ENCODE results near the gene DCLK2.

Gene DCLK2

GRCh38 chr4:150078041-150078578 is at the start of gene DCLK2:
DCLK2 (plus strand) TSS chr4:150078445; CDS start chr4:150079028, 583 bp downstream.
- DNase-seq (ENCODE audit: low read depth in 1 of 2, low spot score in 1 of 2): no peak

DNA sequence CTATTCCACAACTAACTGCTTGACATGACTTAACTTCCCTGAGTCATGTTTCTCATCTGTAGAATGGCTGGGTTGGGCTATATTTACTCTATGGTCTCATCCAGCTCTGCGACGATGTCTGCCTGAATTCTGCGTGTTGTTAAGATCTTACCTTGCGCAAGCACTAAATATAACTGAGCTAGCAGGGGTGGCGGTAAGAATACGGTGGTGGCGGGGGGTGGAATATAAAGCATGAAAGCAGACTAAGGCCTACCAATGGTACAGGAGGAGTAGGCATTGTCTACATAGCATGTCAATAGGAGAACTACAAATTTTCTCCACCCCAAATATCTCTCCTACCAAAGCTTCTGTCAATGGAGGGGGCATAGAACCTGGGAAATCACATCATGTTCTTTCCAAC is 45.7 kb upstream of the DCLK2 start:
- DNase-seq (ENCODE audit: low read depth in 1 of 2, low spot score in 1 of 2): no peak

DNA sequence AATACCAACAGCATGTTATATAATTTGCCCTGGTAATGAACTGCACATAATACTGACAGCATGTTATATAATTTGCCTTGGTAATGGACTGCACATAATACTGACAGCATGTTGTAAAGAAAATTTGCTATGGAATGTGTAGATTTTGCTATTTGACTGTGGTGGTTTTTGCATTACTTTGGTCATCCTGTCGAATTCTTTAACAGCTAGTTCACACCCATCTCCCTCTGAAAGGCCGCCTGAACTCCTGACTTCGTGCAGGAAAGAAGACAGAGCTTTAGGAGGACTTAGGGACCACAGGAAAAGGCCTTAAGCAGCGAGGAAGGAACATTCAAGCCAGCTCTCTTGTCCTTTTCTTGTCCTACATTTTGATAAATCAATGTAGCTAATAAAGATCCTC is 45.2 kb upstream of the DCLK2 start:
- DNase-seq (ENCODE audit: low read depth in 1 of 2, low spot score in 1 of 2): no peak

- DNase-seq (ENCODE audit: low read depth in 1 of 2, low spot score in 1 of 2): no peak
These were observed 44.3 kb upstream of the DCLK2 start for GRCh38 chr4:150033901-150034300.

GRCh38 chr4:150037251-150037856 is 40.9 kb upstream of the DCLK2 start:
- no peak for DNase-seq (ENCODE audit: low read depth in 1 of 2, low spot score in 1 of 2)

GRCh38 chr4:150038335-150039076 is 39.7 kb upstream of the DCLK2 start:
- no peak for DNase-seq (ENCODE audit: low read depth in 1 of 2, low spot score in 1 of 2)

GRCh38 chr4:150039274-150040127 is 38.7 kb upstream of the DCLK2 start:
- no peak for DNase-seq (ENCODE audit: low read depth in 1 of 2, low spot score in 1 of 2)

- no peak for DNase-seq (ENCODE audit: low read depth in 1 of 2, low spot score in 1 of 2)
These were observed 33.7 kb upstream of the DCLK2 start for GRCh38 chr4:150044517-150044916.

DNA sequence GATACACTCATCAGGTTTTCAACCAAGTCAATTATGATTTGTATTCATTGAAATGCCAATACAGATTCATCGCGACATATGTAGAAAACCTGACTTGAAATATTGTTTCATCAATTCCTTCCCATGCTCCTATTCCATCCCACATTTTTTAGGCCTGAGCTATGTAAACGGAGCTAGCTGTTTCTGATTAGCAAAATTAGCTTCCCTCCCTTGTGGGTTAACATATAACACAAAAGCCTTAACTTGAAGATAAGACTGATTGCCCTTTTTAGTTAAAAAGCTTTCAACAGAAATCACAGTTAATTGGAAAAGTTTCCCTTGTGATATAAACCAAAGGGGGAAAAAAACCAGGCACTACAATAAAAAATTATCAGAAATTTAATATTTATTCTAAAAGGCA is 32.8 kb upstream of the DCLK2 start:
- DNase-seq (ENCODE audit: low read depth in 1 of 2, low spot score in 1 of 2): no peak

GRCh38 chr4:150046728-150047217 is 31.5 kb upstream of the DCLK2 start:
- DNase-seq (ENCODE audit: low read depth in 1 of 2, low spot score in 1 of 2): no peak

DNA sequence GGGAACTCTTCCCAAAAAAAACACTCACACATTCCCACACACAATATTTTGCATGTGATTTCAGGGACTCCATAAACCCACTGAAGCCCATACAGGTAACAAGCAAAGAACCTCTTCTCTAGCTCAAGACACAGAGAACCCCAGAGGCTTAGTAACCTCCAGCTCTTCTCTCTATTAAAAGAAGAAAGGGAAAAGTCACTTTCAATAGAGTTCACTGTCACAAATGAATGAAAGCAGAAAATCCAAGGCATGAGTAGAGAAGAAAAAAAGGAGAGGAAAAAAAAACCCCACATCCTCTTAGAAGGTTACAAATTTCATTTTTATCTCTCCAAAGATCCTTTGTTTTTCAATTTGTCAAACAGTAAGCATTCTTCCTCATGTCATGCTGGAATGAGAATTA is 30.7 kb upstream of the DCLK2 start:
- DNase-seq (ENCODE audit: low read depth in 1 of 2, low spot score in 1 of 2): no peak

DNA sequence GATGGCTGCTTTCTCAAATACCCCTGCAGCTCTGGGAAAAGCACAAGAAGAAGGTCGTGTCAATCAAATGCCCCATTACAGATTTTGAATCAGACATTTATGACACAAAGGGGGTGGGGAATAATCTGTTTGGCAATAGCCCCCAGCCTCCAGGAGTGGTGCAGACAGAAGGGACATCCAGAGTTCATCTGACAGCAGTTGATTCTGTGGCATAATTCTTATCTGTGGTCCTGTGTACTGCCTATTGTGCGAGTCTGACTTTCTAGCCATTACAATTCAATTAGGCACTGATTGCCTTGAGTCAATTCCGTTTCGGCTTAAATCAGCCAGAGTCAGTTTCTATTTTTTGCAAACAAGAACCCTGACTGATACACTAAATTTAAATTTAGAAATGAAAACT is 28.6 kb upstream of the DCLK2 start:
- DNase-seq (ENCODE audit: low read depth in 1 of 2, low spot score in 1 of 2): no peak

DNA sequence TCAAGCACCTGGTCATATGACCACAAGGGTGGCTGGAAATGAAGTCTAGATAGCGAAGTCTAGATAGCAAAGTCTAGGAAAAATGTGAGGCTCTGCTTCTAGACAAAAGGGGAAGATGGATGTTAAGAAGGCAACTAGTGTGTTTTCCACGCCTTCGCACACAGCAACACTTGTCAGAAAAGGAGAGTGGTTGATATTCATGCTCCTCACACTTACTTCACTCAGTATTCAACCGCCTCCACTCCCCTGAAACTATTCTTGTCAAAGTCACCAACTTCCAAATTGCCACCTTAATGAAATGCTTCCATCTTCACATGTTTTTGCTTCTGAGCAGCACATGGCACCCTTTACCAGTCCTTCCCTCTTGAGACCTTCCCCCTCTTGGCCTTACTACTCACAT is 27.7 kb upstream of the DCLK2 start:
- DNase-seq (ENCODE audit: low read depth in 1 of 2, low spot score in 1 of 2): no peak

DNA sequence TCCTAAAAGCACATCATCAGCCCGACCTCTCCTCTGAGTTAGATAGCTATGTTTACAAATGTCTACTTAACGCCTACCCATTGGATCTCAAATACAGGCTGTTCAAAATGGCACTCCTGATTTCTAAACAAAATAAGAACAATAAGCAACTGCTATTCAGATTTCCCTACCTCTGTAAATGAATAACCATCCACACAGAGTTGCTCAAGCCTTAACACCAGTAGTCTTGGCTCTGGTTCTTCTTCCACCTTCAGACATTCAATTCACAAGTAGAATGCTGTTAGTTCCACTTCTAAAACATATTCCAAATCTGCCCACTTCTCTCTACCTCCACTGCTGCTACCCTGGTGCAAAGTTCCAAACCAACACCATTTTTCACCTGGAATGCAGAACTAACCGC is 27.1 kb upstream of the DCLK2 start:
- no peak for DNase-seq (ENCODE audit: low read depth in 1 of 2, low spot score in 1 of 2)

- no peak for DNase-seq (ENCODE audit: low read depth in 1 of 2, low spot score in 1 of 2)
These were observed 22.8 kb upstream of the DCLK2 start for GRCh38 chr4:150055467-150055866.

DNA sequence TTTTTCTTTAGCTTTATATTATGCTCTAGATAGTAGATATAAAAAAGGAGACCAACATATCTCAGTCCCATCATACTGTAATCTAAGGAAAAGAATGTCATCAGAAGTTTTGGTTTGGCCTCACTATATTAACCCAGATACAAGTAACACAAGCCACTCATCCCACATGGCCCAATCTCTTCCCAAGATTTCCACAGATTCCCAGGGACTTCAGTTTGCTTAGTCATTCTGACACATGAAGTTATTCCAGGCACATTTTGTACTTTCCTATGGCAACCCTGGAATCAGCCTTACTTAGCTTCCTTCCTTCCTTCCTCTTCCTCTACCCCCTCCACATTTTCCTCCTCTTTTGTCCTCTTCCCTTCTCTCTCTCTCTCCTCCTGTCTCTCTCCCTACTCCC is 21.7 kb upstream of the DCLK2 start:
- no peak for DNase-seq (ENCODE audit: low read depth in 1 of 2, low spot score in 1 of 2)

DNA sequence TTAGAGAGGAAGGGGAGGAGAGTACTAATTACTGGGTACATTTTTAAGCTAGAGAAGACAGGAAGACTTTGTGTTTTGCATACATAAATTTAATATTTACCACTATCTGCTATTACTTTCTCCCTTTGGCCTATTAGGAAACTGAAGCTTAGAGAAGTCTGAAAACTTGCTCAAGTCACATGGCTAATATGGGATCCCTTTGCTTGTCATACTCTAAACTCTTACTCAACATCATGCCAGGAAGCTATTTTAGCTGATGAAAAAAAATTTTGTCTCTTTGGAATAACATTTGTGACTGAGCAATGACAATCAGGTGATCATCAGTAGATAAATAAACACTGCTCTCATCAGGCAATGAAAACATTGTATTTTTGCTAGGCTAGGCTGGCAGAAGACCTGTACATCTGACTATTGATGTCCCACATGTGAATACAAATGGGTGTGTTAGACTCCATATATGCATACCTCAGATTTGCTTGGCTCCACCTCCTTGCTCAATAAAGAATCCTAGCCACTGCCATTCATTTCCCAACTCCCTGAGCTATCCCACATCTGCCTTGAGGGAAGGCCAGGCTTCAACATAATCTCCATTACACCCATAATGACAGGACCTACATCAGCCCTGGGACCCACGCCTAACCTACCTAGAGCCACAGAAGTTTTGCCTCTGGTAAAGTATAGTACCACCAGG is 17.0 kb upstream of the DCLK2 start:
- no peak for DNase-seq (ENCODE audit: low read depth in 1 of 2, low spot score in 1 of 2)

GRCh38 chr4:150063128-150063527 is 15.1 kb upstream of the DCLK2 start:
- DNase-seq (ENCODE audit: low read depth in 1 of 2, low spot score in 1 of 2): no peak

GRCh38 chr4:150065740-150066139 is 12.5 kb upstream of the DCLK2 start:
- no peak for DNase-seq (ENCODE audit: low read depth in 1 of 2, low spot score in 1 of 2)

DNA sequence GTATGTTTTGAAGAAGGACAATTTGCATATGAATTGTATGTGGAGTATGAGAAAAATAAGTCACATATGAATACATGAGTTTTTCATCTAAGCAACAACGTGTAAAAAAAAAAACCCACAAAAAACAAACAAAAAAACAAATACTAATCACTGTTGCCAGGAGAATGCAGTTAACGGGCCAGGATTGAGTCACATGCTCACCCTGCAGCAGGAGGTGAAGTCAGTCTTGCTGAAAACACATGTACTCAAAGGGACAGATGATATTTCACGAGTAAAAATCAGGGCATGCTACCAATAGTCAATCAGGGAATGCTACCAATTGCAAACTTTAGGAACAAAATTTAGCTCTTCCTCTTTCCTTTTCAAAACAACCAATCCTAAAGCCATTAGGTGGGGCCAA is 10.4 kb upstream of the DCLK2 start:
- DNase-seq (ENCODE audit: low read depth in 1 of 2, low spot score in 1 of 2): no peak

All from activated CD4-positive, alpha-beta T cell treated with anti-CD3 and anti-CD28 coated beads, Interleukin-2, amount 50 U/mL, for 24 hours (primary cell).